NCI-H748 (cell line): ENCODE measurements around the gene RHOJ.
"Not testable (repeated sequence)": the region's sequence is repeated elsewhere in the genome, so short reads cannot be mapped to it uniquely, and the experiment has no call there.

Source experiments
- DNase-seq: peaks from one replicate; lab custom pipeline; 2025; ENCODE audit not compliant: unreplicated experiment; lab: John Stamatoyannopoulos, UW

RHOJ gene

GRCh38 chr14:63295231-63295685, 91.0 kb downstream of the RHOJ start:
- no peak for DNase-seq

- DNase-seq = no peak
Observed at GRCh38 chr14:63296060-63296563, 91.9 kb downstream of the RHOJ start.

- no peak for DNase-seq
Observed at GRCh38 chr14:63297372-63298063, 93.3 kb downstream of the RHOJ start.

- DNase-seq = no peak
Observed at GRCh38 chr14:63299351-63300110, 95.3 kb downstream of the RHOJ start.

GRCh38 chr14:63300854-63301253, 96.6 kb downstream of the RHOJ start:
- no peak for DNase-seq

- no peak for DNase-seq
Observed at GRCh38 chr14:63301891-63302534, 97.8 kb downstream of the RHOJ start.

- not testable (repeated sequence) for DNase-seq
Observed at GRCh38 chr14:63304429-63304828, 100.2 kb downstream of the RHOJ start.

GRCh38 chr14:63308723-63309317, 104.6 kb downstream of the RHOJ start:
- DNase-seq = peak; percentile 87

GRCh38 chr14:63318835-63319234, 114.6 kb downstream of the RHOJ start, which contains the start of gene GPHB5:
Gene GPHB5 (minus strand): TSS chr14:63318935. CDS start chr14:63317849, 1,086 bp downstream.
- no peak for DNase-seq

- DNase-seq = no peak
Observed at GRCh38 chr14:63322472-63322871, 118.2 kb downstream of the RHOJ start.

- DNase-seq = no peak
Observed at GRCh38 chr14:63322897-63323573, 118.8 kb downstream of the RHOJ start.

- DNase-seq = no peak
Observed at GRCh38 chr14:63326840-63327239, 122.6 kb downstream of the RHOJ start.

- DNase-seq = no peak
Observed at GRCh38 chr14:63328787-63329737, 124.8 kb downstream of the RHOJ start.

- DNase-seq = peak; percentile 88
Observed at GRCh38 chr14:63342371-63342770, 138.1 kb downstream of the RHOJ start.
